ENCODE measurements around the gene SH3PXD2B.

SH3PXD2B gene

GRCh38 chr5:172280929-172281328 lies 173.4 kb downstream of the SH3PXD2B start:
- peak overlapping the region; percentile 7 for H3K4me3 ChIP-seq (ENCODE audit: low read depth, low read length)
- TF ChIP-seq, protein P1, sequence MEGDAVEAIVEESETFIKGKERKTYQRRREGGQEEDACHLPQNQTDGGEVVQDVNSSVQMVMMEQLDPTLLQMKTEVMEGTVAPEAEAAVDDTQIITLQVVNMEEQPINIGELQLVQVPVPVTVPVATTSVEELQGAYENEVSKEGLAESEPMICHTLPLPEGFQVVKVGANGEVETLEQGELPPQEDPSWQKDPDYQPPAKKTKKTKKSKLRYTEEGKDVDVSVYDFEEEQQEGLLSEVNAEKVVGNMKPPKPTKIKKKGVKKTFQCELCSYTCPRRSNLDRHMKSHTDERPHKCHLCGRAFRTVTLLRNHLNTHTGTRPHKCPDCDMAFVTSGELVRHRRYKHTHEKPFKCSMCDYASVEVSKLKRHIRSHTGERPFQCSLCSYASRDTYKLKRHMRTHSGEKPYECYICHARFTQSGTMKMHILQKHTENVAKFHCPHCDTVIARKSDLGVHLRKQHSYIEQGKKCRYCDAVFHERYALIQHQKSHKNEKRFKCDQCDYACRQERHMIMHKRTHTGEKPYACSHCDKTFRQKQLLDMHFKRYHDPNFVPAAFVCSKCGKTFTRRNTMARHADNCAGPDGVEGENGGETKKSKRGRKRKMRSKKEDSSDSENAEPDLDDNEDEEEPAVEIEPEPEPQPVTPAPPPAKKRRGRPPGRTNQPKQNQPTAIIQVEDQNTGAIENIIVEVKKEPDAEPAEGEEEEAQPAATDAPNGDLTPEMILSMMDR (conservative IDR thresholded peaks at IDR 0.05; ENCODE audit: low read depth, low read length) = peak; percentile 2
- DNase-seq (ENCODE audit: low read depth) = peak; percentile 83

DNA sequence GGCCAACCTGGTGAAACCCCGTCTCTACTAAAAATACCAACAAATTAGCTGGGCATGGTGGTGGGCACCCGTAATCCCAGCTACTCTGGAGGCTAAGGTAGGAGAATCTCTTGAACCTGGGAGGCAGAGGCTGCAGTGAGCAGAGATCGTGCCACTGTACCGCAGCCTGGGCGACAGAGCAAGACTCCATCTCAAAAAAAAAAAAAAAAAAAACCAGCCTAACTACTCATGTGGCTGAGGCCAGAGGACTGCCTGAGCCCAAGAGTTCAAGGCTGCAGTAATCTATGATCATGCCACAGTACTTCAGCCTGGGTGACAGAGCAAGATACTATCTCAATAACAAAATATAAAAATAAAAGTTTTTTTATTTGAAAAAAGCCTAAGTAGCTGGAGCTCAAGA lies 174.0 kb downstream of the SH3PXD2B start:
- no peak for DNase-seq (ENCODE audit: low read depth)
- no peak overlapping the region for H3K4me3 ChIP-seq (ENCODE audit: low read depth, low read length)
- TF ChIP-seq, protein P1 (conservative IDR thresholded peaks at IDR 0.05; ENCODE audit: low read depth, low read length) = no peak

GRCh38 chr5:172278356-172278755 lies 176.0 kb downstream of the SH3PXD2B start:
- TF ChIP-seq, protein P1 (conservative IDR thresholded peaks at IDR 0.05; ENCODE audit: low read depth, low read length) = no peak
- no peak for DNase-seq (ENCODE audit: low read depth)
- no peak overlapping the region for H3K4me3 ChIP-seq (ENCODE audit: low read depth, low read length)

DNA sequence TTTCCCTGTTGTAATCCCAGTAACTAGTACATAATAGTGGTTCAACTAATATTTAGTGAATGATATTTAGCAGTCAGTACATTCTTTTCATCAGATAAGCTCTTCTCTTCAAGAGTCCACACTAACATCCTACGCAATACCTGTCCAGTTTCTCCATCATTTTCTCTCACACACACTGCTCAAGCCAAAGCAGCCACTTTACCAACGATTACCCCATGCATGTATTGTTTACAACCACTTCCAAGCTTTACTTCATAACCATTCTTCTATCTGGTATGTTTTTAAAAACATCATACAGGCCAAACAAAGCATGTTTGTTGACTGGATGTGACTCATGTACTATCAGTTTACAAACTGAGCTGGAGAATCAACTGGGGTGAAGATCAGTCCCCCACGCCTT lies 178.1 kb downstream of the SH3PXD2B start:
- peak; percentile 80 for DNase-seq (ENCODE audit: low read depth)
- TF ChIP-seq, protein P1 (conservative IDR thresholded peaks at IDR 0.05; ENCODE audit: low read depth, low read length) = no peak
- H3K4me3 ChIP-seq (ENCODE audit: low read depth, low read length) = no peak overlapping the region
